Liver (tissue), 3 donors: ENCODE results near the gene IMPG1.

Experiments used
- JUND ChIP-seq, 2 donors: IDR thresholded peaks; 2 replicates each; pipeline ENCODE4 v1.6.1; 2016; ENCODE audit warnings: antibody characterized with exemption in 2 of 2
- SP1 ChIP-seq: IDR thresholded peaks from 2 replicates; pipeline ENCODE4 v1.6.1; 2018; ENCODE audit warnings: antibody characterized with exemption, mild to moderate bottlenecking
- TF ChIP-seq, protein P1 (sequence below): fragments of 150-350 bp; IDR thresholded peaks from 2 replicates; pipeline ENCODE4 v1.5.1; 2017; ENCODE audit warnings: improper control_type of control experiment, low read depth, low read length; ENCODE audit not compliant: missing input control
- donor health status: healthy.
- donor health status: healthy.

GRCh38 chr6:75943381-75943780 is 129.1 kb downstream of the IMPG1 start:
- no peak for TF ChIP-seq SP1
- TF ChIP-seq, protein P1, sequence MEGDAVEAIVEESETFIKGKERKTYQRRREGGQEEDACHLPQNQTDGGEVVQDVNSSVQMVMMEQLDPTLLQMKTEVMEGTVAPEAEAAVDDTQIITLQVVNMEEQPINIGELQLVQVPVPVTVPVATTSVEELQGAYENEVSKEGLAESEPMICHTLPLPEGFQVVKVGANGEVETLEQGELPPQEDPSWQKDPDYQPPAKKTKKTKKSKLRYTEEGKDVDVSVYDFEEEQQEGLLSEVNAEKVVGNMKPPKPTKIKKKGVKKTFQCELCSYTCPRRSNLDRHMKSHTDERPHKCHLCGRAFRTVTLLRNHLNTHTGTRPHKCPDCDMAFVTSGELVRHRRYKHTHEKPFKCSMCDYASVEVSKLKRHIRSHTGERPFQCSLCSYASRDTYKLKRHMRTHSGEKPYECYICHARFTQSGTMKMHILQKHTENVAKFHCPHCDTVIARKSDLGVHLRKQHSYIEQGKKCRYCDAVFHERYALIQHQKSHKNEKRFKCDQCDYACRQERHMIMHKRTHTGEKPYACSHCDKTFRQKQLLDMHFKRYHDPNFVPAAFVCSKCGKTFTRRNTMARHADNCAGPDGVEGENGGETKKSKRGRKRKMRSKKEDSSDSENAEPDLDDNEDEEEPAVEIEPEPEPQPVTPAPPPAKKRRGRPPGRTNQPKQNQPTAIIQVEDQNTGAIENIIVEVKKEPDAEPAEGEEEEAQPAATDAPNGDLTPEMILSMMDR, result no peak
- no peak for TF ChIP-seq JUND (IDR thresholded peaks at IDR 0.05)
